HT-29 (cell line): Measurements from ENCODE around the gene GLRB. TPM values are rescaled to one million over a fixed set of nuclear protein-coding genes. Genes with fewer than 3 reads are reported as not detected.

ENCODE experiments used
- small RNA-seq: library from RNA; depleted of rRNA; stranded (forward); fragments of <200 nt; gene quantifications from one replicate; pipeline ENCODE3, GENCODE V24; 2014
- total RNA-seq: library from RNA; depleted of rRNA; stranded (reverse); fragments of >200 nt; shearing (Covaris generic); gene quantifications from 2 replicates; pipeline ENCODE4 v1.2.3, GENCODE V29; 2014; rRNA removed

The GLRB gene
- total RNA-seq, 1 experiment from 2014 or later = not detected

Small RNAs within 50 kb of the gene (small RNA-seq; reads per million reads assigned to genes)
- gene RF00019 = not detected
- gene RNU6-582P = not detected

Other genes starting within 250 kb of the GLRB start
- gene PDGFC, start 104.4 kb upstream of the GLRB start, total RNA-seq = 15.4 and 17.0 TPM in 2 replicates
- not detected in 2 replicates for gene GRIA2, start 144.6 kb downstream of the GLRB start, total RNA-seq